ENCODE data around the gene ATP2B3. TPM values are rescaled to one million over a fixed set of nuclear protein-coding genes. Genes with fewer than 3 reads are reported as not detected.

The ATP2B3 gene
- total RNA-seq, 6 donors from 2014 or later, result 0.10 to 0.55 (median 0.33) TPM; not detected in 2

DNA sequence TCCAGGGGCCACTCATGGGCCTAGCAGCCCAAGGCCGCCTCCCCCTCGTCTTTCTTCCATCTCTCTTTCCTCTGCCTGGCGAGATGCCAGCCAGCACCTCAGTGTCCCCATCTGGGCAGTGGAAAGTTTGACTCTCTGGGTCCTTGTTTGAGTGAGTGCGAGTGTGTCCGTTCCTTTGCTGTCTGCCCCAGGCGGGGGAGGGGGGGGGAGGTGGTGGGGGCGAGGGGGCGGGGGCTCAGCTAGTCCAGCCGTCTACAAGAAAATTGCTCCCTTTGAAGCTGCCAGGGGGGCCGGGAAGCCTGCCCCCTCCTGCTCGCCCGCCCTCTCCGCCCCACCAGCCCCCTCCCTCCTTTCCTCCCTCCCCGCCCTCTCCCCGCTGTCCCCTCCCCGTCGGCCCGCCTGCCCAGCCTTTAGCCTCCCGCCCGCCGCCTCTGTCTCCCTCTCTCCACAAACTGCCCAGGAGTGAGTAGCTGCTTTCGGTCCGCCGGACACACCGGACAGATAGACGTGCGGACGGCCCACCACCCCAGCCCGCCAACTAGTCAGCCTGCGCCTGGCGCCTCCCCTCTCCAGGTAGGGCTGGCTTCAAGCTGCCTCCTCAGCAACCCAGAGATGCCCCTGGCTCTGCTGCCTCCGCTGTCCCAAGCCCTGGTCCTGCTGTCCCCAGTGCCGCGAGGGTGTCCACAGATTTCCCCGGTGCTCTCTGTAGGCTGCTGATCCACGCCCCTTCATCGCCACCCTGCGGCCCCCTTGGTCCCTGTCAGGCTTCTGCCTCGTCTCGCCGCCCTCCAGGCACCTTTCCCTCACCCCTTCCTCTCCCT, 22.7 kb upstream of the ATP2B3 start, which contains the start of gene BGN:
TSS of gene BGN (plus strand) at position 440 of the 821 bp plus-strand sequence. CDS start 9,652 bp downstream, outside the sequence.
- H3K9me3 ChIP-seq, result no peaks in the 10 kb centered on the region
- peaks cover 0 to 22% (median 9%) of the 10 kb centered on the region in 4 donors for H3K4me1 ChIP-seq
- peak within 1 kb of the TSS in 3 of 4 donors; percentile 64 to 80 (median 77) for H3K27ac ChIP-seq
- ATAC-seq (ENCODE audit: low FRiP score in 2 of 2), result peak in 1 of 2 donors; percentile 80
- TF ChIP-seq, protein P1, sequence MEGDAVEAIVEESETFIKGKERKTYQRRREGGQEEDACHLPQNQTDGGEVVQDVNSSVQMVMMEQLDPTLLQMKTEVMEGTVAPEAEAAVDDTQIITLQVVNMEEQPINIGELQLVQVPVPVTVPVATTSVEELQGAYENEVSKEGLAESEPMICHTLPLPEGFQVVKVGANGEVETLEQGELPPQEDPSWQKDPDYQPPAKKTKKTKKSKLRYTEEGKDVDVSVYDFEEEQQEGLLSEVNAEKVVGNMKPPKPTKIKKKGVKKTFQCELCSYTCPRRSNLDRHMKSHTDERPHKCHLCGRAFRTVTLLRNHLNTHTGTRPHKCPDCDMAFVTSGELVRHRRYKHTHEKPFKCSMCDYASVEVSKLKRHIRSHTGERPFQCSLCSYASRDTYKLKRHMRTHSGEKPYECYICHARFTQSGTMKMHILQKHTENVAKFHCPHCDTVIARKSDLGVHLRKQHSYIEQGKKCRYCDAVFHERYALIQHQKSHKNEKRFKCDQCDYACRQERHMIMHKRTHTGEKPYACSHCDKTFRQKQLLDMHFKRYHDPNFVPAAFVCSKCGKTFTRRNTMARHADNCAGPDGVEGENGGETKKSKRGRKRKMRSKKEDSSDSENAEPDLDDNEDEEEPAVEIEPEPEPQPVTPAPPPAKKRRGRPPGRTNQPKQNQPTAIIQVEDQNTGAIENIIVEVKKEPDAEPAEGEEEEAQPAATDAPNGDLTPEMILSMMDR (IDR thresholded peaks at IDR 0.05), result peak in 2 of 6 experiments; percentile 50 to 53
- no peak for TF ChIP-seq EP300 (IDR thresholded peaks at IDR 0.05)
- H3K27me3 ChIP-seq, result no peaks in the 10 kb centered on the region
- H3K4me3 ChIP-seq, result peak within 1 kb of the TSS in 3 of 4 donors; percentile 26 to 40 (median 40)
- DNase-seq, result peak in 1 of 2 donors; percentile 56
- 12 to 36% methylated on average over 7 to 38 of the region's 41 CpGs for WGBS, 2 donors
- H3K36me3 ChIP-seq, result no peaks in the 10 kb centered on the region

DNA sequence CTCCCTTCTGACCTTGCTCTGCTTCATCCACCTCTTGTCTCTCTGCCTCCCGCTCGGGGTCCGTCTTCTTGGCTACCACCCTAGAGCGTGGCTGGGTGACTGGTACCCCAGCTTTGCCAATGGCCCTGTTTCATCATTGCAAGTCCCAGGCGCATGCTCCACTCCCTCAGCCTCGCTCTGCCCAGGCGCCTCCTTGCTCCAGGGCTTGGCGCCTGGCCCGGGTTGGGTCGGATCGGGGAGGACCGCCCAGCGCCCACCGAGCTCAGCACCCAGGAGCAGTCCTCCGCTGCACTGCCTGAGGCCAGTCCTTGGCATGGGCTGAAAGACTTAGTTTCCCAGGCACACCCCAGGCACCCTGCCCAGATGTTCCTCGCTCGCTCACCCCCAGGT, 22.1 kb upstream of the ATP2B3 start:
- TF ChIP-seq EP300 (IDR thresholded peaks at IDR 0.05) (no peak), POLR2AphosphoS5 (IDR thresholded peaks at IDR 0.05) (peak in 1 of 2 donors; percentile 19)
- ATAC-seq (ENCODE audit: low FRiP score in 2 of 2) (peak in 1 of 2 donors; percentile 55), DNase-seq (peak in 1 of 2 donors; percentile 53)
- 15 to 70% methylated on average over 4 to 17 of the region's 17 CpGs for WGBS, 2 donors
- H3K36me3 ChIP-seq, result no peaks in the 10 kb centered on the region
- H3K27ac ChIP-seq, result peak overlapping the region in 3 of 4 donors; percentile 64 to 80 (median 77)
- H3K9me3 ChIP-seq, result no peaks in the 10 kb centered on the region
- H3K4me1 ChIP-seq, result peaks cover 0 to 22% (median 9%) of the 10 kb centered on the region in 4 donors
- no peaks in the 10 kb centered on the region for H3K27me3 ChIP-seq
- H3K4me3 ChIP-seq, result peak overlapping the region in 3 of 4 donors; percentile 26 to 40 (median 40)

DNA sequence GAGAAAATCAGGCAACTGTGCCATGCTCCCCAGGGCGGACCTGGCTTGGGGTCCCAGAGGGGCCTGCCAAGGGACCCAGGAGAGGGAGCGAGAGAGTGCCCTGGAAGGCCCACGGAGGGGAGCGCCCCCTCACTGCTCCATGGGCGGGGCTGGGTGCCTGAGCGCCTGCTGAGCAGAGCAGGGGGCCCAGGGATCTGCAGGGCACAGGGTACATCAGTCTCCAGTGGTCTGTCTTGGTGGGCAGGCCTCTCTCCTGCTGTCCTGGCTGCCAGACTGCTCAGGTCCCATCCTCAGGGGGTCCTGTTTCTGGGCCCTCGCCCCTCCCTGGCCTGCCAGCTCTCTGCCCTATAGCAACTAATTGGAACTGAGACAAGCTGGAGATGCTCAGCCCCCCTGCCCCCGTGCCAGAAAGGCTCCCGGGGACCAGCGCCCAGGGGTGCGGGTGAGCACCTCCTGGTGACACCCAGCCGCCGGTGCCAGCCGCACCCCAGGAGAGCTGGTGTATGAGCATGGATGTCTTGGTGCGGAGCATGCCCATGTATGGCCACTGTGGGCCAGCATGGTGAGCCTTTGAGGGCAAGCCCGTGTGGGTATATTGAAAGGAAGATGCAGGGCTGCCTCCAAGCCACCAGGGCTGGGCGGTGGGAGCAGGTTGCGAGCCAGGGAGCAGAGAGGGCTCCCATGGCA, 21.4 kb upstream of the ATP2B3 start:
- peak overlapping the region in 3 of 4 donors; percentile 26 to 40 (median 40) for H3K4me3 ChIP-seq
- TF ChIP-seq, protein P1 (IDR thresholded peaks at IDR 0.05), result peak in 1 of 6 experiments; percentile 7
- TF ChIP-seq POLR2A (IDR thresholded peaks at IDR 0.05), result no peak
- H3K9me3 ChIP-seq, result no peaks in the 10 kb centered on the region
- ATAC-seq (ENCODE audit: low FRiP score in 2 of 2), result no peak
- peaks cover 0 to 16% (median 9%) of the 10 kb centered on the region in 4 donors for H3K4me1 ChIP-seq
- peak in 1 of 2 donors; percentile 50 for DNase-seq
- no peaks in the 10 kb centered on the region for H3K27me3 ChIP-seq
- 66 to 73% methylated on average over 2 to 18 of the region's 18 CpGs for WGBS, 2 donors
- H3K36me3 ChIP-seq, result no peaks in the 10 kb centered on the region
- H3K27ac ChIP-seq, result peak overlapping the region in 2 of 4 donors; percentile 64 to 80

DNA sequence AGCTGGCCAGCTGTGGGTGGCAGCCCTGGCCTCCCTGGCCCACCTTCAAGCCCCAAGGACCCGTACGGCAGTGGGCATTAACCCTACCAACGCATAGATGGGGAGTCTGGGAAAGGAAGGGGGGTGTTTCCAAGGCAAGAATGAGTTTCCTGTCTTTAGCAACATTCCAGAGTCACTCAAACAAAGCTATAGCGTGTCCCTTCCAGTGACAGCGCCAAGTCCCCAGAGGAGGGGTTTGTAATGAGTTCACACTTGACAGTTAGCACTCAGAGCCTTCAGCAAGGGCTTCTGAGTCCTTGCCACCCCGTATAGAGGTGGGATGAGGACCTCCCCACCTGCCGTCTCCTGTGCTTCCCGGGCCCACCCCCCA, 20.9 kb upstream of the ATP2B3 start:
- DNase-seq (no peak), ATAC-seq (ENCODE audit: low FRiP score in 2 of 2) (no peak)
- Histone ChIP-seq H3K9me3 (no peaks in the 10 kb centered on the region), H3K27me3 (no peaks in the 10 kb centered on the region), H3K27ac (peak overlapping the region in 2 of 4 donors; percentile 64 to 80), H3K36me3 (no peaks in the 10 kb centered on the region), H3K4me3 (peak overlapping the region in 2 of 4 donors; percentile 40), H3K4me1 (peaks cover 0 to 11% (median 5%) of the 10 kb centered on the region in 4 donors)
- TF ChIP-seq, protein P1 (IDR thresholded peaks at IDR 0.05), result no peak
- TF ChIP-seq POLR2A (IDR thresholded peaks at IDR 0.05) (no peak), POLR2AphosphoS5 (IDR thresholded peaks at IDR 0.05) (no peak), EP300 (IDR thresholded peaks at IDR 0.05) (no peak)
- 65% methylated on average over 8 of the region's 8 CpGs; no CpG with 5 or more reads in 1 of the 2 donors for WGBS, 2 donors

DNA sequence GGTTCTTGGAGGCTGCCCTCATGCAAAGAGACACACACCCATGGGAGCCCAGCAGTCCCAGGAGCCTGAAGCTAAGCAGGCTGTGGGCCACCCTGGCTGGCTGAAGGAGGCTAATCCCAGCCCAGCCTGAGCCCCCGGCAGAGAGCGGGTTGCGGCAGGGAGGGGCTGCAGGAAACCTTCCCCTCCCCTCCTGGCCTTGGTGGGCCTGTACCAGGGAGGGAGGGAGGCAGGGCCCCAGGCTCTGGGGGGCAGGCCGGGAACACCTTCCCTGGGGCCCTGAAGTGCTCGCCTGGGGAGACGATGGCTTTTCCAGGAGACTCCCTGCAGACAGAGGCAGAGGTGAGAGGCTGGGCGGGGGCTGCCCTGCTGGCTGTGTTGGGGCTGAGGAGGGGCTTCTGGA, 19.0 kb upstream of the ATP2B3 start:
- no peak for TF ChIP-seq POLR2A (IDR thresholded peaks at IDR 0.05)
- TF ChIP-seq POLR2AphosphoS5 (IDR thresholded peaks at IDR 0.05), result no peak
- no peak for TF ChIP-seq EP300 (IDR thresholded peaks at IDR 0.05)
- TF ChIP-seq, protein P1 (IDR thresholded peaks at IDR 0.05), result no peak
- Histone ChIP-seq H3K4me1 (peaks cover 0 to 4% (median 0%) of the 10 kb centered on the region in 4 donors), H3K4me3 (peak overlapping the region in 1 of 4 donors; percentile 12), H3K36me3 (no peaks in the 10 kb centered on the region), H3K27ac (no peak overlapping the region), H3K27me3 (no peaks in the 10 kb centered on the region), H3K9me3 (no peaks in the 10 kb centered on the region)
- DNase-seq (peak in 1 of 2 donors; percentile 29), ATAC-seq (ENCODE audit: low FRiP score in 2 of 2) (no peak)
- WGBS, 2 donors, result 91% methylated on average over 7 of the region's 7 CpGs; no CpG with 5 or more reads in 1 of the 2 donors

Measured in upper lobe of left lung (tissue), 6 donors.